Cardiac atrium fibroblast (primary cell): ENCODE measurements around the gene CNTN5. TPM values are rescaled to one million over a fixed set of nuclear protein-coding genes. Genes with fewer than 3 reads are reported as not detected.

Experiments
- total RNA-seq: library from RNA; depleted of rRNA; stranded (reverse); fragments of >200 nt; gene quantifications from 2 replicates; pipeline ENCODE4 v1.2.3, GENCODE V29; 2015

CNTN5 gene
- total RNA-seq: not detected in 2 replicates

DNA sequence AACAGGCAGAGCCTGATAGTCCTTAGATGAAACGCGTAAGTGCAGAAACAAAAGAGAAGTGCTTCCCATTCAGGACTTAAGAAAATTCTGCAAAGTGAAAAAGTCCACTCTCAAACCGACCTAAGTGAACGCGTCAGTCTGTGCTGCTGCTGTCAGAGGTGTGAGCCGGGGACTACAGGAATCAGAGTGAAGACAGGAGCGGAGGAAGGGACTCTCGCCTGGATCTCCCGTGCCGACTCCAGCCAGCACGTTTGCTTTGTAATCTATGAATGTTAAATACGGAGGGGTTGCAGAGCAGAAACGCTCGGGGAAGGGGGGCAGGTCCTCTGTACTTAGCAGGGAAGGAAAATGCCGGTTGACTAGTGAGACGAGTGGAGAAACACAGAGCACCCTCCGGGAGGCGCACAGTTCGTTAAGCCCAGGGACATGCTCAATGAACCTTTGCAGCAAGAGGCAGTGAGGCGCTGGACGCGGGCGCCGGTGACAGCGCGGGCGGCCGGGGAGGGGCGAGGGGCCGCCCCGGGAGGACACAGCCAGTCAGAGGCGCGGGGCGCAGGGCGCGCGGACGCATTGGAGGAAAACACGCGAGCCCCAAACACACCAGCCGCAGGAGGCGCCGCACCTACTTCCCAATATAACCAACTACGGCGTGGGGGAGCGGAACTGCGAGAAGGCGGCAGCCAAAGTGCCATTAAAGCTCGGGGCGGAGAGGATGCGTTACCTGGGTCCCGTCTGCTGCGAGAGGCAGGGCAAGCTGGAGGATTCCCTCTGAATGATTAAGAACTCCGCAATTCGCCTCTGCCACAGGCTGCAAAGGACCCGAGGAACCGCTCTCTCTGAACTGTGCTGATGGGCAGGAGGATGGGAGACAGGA is at the start of gene CNTN5:
TSS of gene CNTN5 (plus strand) at position 598 of the 874 bp plus-strand sequence.

